Amniotic epithelial cell (primary cell): ENCODE results near the gene MOV10L1.
A peak's percentile ranks its signal among the peaks of the same experiment; 100 is the strongest.

Experiments
- DNase-seq: peaks from one replicate; pipeline ENCODE4 v3.0.0-alpha.2; 2010; ENCODE audit warnings: low read depth

MOV10L1 gene

GRCh38 chr22:50058906-50059880 is 30.6 kb upstream of the MOV10L1 start:
- peak; percentile 55 for DNase-seq

- DNase-seq, result no peak
Measured at GRCh38 chr22:50059881-50060262, 29.9 kb upstream of the MOV10L1 start.

- DNase-seq, result no peak
Measured at GRCh38 chr22:50060441-50061140, 29.2 kb upstream of the MOV10L1 start.

GRCh38 chr22:50061141-50061823 is 28.5 kb upstream of the MOV10L1 start:
- no peak for DNase-seq

GRCh38 chr22:50061824-50062355 is 27.9 kb upstream of the MOV10L1 start:
- DNase-seq, result no peak

GRCh38 chr22:50062509-50063135 is 27.2 kb upstream of the MOV10L1 start:
- no peak for DNase-seq

GRCh38 chr22:50063589-50064393 is 26.0 kb upstream of the MOV10L1 start:
- DNase-seq, result no peak

- no peak for DNase-seq
Measured at GRCh38 chr22:50064453-50064852, 25.4 kb upstream of the MOV10L1 start.

- no peak for DNase-seq
Measured at GRCh38 chr22:50067244-50067643, 22.6 kb upstream of the MOV10L1 start.

- no peak for DNase-seq
Measured at GRCh38 chr22:50068096-50068495, 21.7 kb upstream of the MOV10L1 start.

GRCh38 chr22:50070366-50070765 is 19.4 kb upstream of the MOV10L1 start:
- DNase-seq, result no peak

- DNase-seq, result no peak
Measured at GRCh38 chr22:50071432-50072166, 18.2 kb upstream of the MOV10L1 start.

GRCh38 chr22:50072167-50072555 is 17.6 kb upstream of the MOV10L1 start:
- no peak for DNase-seq

- DNase-seq, result no peak
Measured at GRCh38 chr22:50072714-50073538, 16.9 kb upstream of the MOV10L1 start.

- DNase-seq, result no peak
Measured at GRCh38 chr22:50074056-50074455, 15.8 kb upstream of the MOV10L1 start.

GRCh38 chr22:50074551-50075530 is 15.0 kb upstream of the MOV10L1 start:
- peak; percentile 57 for DNase-seq

GRCh38 chr22:50076646-50077535 is 12.9 kb upstream of the MOV10L1 start:
- DNase-seq, result no peak
